ENCODE measurements around the gene PHLDA2.

DNA sequence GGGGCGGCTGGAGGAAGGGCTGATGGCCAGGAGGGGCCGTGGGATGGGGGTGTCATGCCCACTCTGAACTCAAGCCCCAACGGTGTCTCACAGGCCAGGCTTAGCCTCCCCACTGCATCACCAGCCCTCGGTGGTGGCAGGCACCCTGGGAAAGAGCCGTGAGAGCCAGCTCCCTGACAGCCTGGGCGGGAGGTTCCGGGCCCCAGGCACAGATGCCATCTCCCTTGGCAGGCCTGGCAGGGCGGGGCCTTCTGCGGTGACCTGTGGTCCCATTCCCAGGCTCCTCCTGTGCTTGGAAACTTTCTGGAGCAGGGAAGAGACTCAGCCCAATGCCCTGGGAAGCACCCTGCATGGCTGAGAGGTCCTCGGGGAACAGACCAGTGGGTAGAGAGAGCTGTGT, 4.8 kb downstream of the PHLDA2 start:
- TF ChIP-seq, protein P1, sequence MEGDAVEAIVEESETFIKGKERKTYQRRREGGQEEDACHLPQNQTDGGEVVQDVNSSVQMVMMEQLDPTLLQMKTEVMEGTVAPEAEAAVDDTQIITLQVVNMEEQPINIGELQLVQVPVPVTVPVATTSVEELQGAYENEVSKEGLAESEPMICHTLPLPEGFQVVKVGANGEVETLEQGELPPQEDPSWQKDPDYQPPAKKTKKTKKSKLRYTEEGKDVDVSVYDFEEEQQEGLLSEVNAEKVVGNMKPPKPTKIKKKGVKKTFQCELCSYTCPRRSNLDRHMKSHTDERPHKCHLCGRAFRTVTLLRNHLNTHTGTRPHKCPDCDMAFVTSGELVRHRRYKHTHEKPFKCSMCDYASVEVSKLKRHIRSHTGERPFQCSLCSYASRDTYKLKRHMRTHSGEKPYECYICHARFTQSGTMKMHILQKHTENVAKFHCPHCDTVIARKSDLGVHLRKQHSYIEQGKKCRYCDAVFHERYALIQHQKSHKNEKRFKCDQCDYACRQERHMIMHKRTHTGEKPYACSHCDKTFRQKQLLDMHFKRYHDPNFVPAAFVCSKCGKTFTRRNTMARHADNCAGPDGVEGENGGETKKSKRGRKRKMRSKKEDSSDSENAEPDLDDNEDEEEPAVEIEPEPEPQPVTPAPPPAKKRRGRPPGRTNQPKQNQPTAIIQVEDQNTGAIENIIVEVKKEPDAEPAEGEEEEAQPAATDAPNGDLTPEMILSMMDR (IDR thresholded peaks at IDR 0.05) = no peak
- TF ChIP-seq GABPA (IDR thresholded peaks at IDR 0.05; ENCODE audit: low read depth) (no peak), POLR2AphosphoS5 (IDR thresholded peaks at IDR 0.05; ENCODE audit: low read depth, low read length) (no peak)
